Hepatocyte (in vitro differentiated cells): ENCODE measurements around the gene VIL1.

Source experiments
- EZH2 ChIP-seq: fragments of 200-600 bp; sonication (generic); IDR thresholded peaks from 2 replicates; pipeline ENCODE4 v1.6.1; 2016; ENCODE audit warnings: antibody characterized with exemption, mild to moderate bottlenecking, borderline replicate concordance
- TF ChIP-seq, protein P1 (sequence below): fragments of 200-600 bp; sonication (generic); IDR thresholded peaks from 2 replicates; pipeline ENCODE4 v1.5.1; 2016; ENCODE audit warnings: antibody characterized with exemption, mild to moderate bottlenecking; ENCODE audit not compliant: poor library complexity

GRCh38 chr2:218470448-218470847 is 51.5 kb downstream of the VIL1 start:
- TF ChIP-seq, protein P1, sequence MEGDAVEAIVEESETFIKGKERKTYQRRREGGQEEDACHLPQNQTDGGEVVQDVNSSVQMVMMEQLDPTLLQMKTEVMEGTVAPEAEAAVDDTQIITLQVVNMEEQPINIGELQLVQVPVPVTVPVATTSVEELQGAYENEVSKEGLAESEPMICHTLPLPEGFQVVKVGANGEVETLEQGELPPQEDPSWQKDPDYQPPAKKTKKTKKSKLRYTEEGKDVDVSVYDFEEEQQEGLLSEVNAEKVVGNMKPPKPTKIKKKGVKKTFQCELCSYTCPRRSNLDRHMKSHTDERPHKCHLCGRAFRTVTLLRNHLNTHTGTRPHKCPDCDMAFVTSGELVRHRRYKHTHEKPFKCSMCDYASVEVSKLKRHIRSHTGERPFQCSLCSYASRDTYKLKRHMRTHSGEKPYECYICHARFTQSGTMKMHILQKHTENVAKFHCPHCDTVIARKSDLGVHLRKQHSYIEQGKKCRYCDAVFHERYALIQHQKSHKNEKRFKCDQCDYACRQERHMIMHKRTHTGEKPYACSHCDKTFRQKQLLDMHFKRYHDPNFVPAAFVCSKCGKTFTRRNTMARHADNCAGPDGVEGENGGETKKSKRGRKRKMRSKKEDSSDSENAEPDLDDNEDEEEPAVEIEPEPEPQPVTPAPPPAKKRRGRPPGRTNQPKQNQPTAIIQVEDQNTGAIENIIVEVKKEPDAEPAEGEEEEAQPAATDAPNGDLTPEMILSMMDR, result no peak
- no peak for TF ChIP-seq EZH2
